ENCODE measurements around the gene COPZ1.

- TF ChIP-seq POLR2A (IDR thresholded peaks at IDR 0.05) (no peak), CTCF (IDR thresholded peaks at IDR 0.05 in 8 of 11, conservative IDR thresholded peaks at IDR 0.05 in 3 of 11) (no peak)
Measured at GRCh38 chr12:54364413-54364812, 39.5 kb downstream of the COPZ1 start, which contains the start of gene GPR84.
